Mesenteric fat pad (tissue), 1 donor: ENCODE results near the gene WNT11. TPM values are rescaled to one million over a fixed set of nuclear protein-coding genes. Genes with fewer than 3 reads are reported as not detected.
A peak's percentile ranks its signal among the peaks of the same experiment; 100 is the strongest.

ENCODE experiments used
- DNase-seq: peaks from one replicate; pipeline ENCODE4 v3.0.0-alpha.2; 2020; ENCODE audit warnings: low spot score
- total RNA-seq: library from RNA; stranded (reverse); fragmentation: NEBNext Ultra II Directional; extraction: Animal tissue kit (Norgen Biotek cat#: 25700); gene quantifications from one replicate; pipeline ENCODE4 v1.2.1, GENCODE V29; 2021
- donor health status: DM: yes; HTN: yes; CAD: no.

WNT11 gene
- total RNA-seq, 1 donor from 2014 or later, result 34.1 TPM

DNA sequence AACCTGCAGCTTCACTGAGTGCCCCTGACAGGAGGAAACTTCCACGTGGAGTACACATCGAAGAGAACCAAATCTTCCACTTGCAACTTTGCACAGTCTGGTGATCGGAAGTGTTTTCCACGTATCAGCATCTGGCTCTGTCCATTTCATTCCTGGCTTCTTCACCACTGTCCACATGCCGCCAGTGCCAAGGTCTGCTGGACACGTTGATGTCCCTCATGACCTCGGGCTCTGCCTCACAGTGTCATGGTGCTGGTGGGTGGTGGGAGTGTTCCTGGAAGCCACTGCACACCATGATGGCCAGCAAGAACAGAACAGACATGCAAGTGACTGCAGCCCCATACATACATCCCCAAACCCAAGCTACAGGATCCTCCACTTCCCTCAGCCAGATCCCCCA is 48.4 kb downstream of the WNT11 start:
- no peak for DNase-seq

DNA sequence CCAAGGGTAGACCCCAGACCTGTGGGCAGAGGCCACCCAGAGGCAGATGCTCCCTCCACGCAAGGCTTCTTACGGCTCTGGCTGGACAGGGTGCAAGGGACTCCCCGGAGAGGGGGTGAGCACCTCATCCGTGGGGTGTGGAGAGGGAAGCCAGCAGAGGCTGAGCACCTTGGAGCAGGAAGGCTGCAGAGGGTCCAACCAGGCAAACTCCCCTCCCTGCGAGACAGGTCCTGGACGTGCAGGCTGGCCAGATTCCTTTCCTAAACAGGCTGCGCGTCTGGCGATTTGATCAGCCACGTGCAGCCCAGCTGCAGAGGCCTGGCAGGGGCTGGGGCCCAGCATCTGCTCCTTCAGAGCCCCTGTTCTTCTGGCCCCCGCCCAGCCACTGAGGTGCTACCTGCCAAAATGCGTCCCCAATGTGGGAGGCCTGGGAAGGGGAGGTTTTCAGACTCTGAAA is 49.3 kb downstream of the WNT11 start:
- no peak for DNase-seq

DNA sequence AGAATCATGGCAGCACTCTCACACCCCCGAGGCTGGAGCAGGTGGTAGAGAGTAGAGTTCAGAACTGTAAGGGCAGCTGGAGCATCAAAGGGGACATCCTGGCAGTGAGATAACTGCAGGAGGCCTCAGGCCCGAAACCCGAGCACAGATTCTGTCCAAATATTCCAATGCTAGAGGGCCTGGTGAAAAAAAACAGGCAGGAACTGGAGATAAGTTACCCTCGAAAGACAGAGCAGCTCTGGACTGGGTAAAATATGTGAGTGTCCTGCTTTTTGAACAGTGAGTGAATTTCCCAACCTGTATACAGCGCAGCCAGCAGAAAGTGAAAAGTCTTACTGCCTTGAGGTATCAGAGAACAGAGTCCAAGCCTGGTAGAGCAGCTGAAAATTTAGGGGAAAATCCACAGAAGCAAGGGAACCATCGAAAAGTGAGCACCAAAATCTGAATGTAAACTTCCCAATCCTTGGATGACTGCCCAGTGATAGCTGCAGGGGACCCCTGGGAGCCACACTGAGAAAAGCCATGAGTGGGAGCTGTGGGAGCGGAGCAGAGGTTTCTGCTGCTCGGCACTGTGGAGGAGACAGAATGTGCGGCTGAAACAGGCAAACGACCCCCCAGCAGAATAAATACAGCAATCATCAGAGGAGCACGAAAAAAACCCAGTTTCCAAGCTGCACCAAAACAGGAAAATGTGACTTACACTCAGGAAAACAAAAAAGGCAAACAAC is 50.6 kb downstream of the WNT11 start:
- peak; percentile 39 for DNase-seq

GRCh38 chr11:76153571-76153923 is 52.8 kb downstream of the WNT11 start:
- DNase-seq, result no peak

DNA sequence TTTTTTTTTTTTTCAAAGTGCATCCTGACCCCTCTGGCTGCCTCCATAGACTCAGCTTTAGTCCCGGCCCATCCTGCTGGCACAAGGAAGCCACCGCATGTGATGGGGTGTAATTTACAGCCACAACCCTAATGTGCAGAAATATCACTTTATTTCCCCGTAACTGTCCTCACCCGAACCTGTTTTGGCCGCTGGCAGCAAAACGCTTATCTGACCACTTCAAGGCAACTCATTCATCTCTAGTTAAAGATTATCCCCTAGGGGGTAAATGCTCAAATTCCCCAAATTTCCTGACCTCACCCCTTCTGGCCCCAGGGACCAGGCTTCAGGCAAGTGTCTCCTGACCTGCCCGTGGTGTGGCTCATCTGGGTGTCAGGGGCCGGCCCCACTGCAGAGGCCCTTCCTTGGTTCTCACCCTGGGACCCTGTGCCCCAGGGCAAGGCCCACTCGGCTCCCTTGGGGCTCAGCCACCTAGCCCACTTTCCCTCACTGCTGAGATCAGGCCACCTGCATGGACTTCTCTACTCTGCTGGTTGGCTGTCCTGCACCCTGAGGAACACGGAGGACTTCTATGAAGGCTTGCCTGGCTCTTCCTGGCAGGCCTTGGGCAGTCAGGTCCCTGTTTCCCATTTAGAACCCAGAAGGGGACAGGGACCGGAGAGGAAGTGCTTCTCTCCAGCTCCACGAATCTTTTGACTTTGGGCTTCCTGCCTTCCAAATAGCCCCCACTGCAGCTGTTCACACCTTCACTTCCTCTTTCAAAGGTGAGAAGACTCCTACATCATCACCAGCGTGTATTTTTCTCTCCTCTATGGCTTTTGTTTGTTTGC is 53.3 kb downstream of the WNT11 start:
- peak; percentile 71 for DNase-seq

DNA sequence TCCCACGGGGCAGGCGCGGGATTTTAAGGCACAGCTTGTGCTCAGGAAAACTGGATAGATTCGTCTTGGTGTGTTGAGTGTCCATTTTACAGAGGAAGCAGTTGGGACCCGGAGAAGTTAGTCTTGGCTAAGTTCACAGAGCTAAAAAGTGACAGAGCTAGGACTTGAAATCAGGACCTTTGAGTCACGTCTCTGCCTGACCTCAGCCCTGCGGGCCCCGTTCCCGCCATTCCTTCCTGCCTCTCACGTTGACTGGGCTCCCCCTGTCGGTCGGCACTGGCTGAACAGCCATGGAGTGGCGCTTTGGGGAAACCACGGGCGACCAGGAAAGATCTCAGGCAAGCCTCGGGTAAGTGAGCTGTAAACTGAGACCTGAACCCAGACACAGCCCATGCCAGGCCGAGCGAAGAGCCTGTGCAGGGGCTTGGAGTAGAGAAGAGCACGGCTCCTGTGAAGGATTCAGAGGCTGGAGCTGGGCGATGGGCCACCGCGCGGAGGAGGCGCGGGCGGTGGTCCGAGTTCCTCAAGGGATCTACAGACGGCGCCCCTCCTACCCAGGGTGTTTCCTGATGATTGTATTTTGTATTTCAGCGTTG is 54.1 kb downstream of the WNT11 start:
- DNase-seq, result peak; percentile 96

DNA sequence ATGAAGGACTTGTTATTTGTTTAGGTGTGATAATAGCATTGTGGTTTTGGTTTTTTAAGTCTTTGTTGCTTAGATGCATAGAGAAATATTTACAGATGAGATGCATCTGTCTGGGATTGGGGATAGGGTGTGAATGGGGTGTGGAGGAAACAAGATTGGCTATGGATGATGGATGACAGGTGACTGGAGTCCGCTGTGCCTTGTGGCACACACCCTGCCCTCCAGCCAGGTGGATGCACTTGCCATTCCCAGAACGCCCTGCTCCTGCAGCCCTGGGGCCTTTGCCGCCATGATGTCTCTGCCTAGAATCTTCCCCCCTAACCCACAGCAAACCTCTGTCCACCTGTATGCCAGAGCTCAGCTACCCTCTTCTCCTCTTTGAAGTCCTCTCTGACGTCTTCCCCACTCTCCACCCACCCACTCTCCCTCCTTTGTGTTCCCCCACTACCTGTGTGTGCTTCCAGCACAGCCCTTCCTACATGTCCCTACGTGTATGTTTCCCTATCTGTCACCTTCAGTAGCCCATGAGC is 54.7 kb downstream of the WNT11 start:
- DNase-seq, result peak; percentile 77

- peak; percentile 28 for DNase-seq
These were observed 56.2 kb downstream of the WNT11 start for GRCh38 chr11:76150141-76150540.

DNA sequence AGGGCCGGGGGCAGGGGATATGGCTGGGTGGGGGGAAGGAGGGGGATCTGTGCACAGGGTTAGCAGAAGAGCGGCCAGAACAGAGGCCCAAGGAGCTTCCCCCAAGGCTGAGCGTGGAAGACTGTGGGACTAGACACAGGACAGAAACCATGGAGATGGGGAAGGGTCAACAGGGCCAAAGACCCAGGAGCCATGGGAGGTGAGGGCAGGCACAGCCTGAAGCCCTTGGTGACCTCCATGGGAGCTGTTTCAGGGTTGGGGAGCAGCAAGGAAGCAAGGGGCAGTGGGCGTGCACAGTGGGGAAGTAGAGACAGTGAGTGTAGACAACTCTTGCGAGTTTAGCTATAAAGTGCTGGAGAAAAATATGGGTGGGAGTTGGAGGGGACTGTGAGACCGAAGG is 56.6 kb downstream of the WNT11 start:
- DNase-seq, result peak; percentile 24

- peak; percentile 77 for DNase-seq
These were observed 57.2 kb downstream of the WNT11 start for GRCh38 chr11:76148941-76149613.

DNA sequence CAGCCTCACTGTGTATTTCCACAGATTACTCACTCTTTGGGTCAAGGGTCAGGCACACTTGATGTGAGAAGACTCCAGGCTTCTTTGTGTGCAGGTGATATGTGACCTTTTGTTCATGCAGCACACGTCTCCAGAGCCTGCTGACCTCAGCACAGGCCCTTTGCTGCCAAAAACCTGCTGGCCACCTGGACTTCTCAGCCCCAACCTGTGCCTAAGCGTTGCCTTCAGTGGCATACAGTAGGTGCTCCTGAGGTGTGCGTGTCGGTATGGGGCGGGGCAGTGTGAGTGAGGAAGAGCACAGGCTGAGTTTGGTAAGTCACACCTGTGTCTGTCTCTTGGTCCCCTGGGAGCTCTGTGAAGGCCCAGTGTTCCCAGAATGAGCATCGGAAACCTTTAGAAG is 58.1 kb downstream of the WNT11 start:
- DNase-seq, result peak; percentile 60

GRCh38 chr11:76147106-76147740 is 59.1 kb downstream of the WNT11 start:
- peak; percentile 49 for DNase-seq

GRCh38 chr11:76143274-76143673 is 63.0 kb downstream of the WNT11 start:
- peak; percentile 55 for DNase-seq

DNA sequence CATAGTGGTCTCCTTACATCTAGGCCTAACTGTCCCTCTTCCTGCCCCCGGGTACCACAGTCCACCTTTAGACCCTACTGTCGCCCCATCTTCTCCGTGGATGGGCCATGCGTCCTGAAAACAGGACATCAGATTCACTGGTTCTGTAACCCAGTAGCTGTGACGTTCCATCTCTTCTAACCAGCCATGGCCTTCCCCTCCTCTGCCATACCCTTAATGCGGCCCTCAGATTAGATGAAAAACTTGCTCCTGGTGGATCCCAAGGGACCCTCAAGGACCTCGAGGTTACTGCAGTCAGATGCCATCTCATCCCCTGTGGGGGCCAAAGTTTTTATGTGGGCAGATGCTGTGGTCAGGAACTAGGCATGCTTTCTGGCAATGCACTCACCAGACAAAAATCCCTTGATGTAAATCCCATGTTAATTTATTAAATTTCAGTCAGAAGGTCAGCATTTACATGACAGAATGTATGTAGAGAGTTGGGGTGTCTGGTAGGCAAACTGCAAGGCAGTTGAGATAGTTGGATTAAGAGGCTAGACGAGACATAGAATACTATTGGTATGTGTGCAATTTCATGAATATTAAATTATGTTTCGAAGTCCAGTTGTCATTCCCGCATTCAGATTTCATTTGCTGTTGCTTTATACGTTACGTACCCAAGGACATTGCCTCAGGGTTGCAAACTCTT is 64.3 kb downstream of the WNT11 start:
- DNase-seq, result peak; percentile 30

GRCh38 chr11:76140912-76141574 is 65.3 kb downstream of the WNT11 start:
- no peak for DNase-seq

- no peak for DNase-seq
These were observed 67.0 kb downstream of the WNT11 start for GRCh38 chr11:76139314-76139713.
